Endothelial cell of umbilical vein (primary cell): Measurements from ENCODE around the gene ENPP3. TPM values are rescaled to one million over a fixed set of nuclear protein-coding genes. Genes with fewer than 3 reads are reported as not detected.

Experiments
- BruUV-seq: library from RNA; stranded (reverse); fragments of 400-500 nt; replicated peaks from 2 replicates; lab custom pipeline; 2021; lab: Mats Ljungman, UMichigan
- CTCF ChIA-PET: fragments of 300-600, 350-600 bp; sonication (Branson Sonifier 250); formaldehyde crosslinking; loops from one replicate; lab custom pipeline; 2021; ENCODE audit warnings: antibody characterized with exemption, inconsistent platforms; lab: Charles Lee
- POLR2A ChIA-PET: fragments of 300-600, 350-600 bp; sonication (Branson Sonifier 250); formaldehyde crosslinking; loops from one replicate; lab custom pipeline; 2021; ENCODE audit warnings: antibody characterized with exemption, inconsistent platforms; lab: Charles Lee
- DNase-seq: peaks from one replicate; pipeline ENCODE4 v3.0.0-alpha.2; 2011; ENCODE audit warnings: low read depth, low spot score
- FAIRE-seq: peaks from 2 replicates; lab custom pipeline; 2011; peaks lifted over from hg19 to GRCh38; lab: Jason Lieb, UNC
- H2AFZ ChIP-seq: 2 replicates; pipeline ENCODE4 v1.6.0; 2012; ENCODE audit warnings: low read depth, low read length, control low read depth, inconsistent platforms
- H3K27ac ChIP-seq: 2 replicates; pipeline ENCODE4 v1.5.1; 2011; ENCODE audit warnings: low read depth, mild to moderate bottlenecking, control low read depth, low read length, moderate library complexity; ENCODE audit not compliant: insufficient read depth
- H3K27me3 ChIP-seq, 2 experiments: 2 replicates each; pipeline versions ENCODE4 v1.6.0 to v1.6.1; 2011; ENCODE audit warnings: low read length in 2 of 2, mixed read lengths in 1 of 2; ENCODE audit not compliant: control insufficient read depth in 2 of 2, insufficient read depth in 2 of 2
- H3K36me3 ChIP-seq, 2 experiments: 2 replicates in 1 of 2; 3 replicates in 1 of 2; pipeline ENCODE4 v1.5.1; 2011; ENCODE audit warnings: low read length in 2 of 2, mild to moderate bottlenecking in 1 of 2, moderate library complexity in 1 of 2; ENCODE audit not compliant: control insufficient read depth in 2 of 2, insufficient read depth in 2 of 2; ENCODE audit errors: extremely low read depth in 1 of 2
- H3K4me1 ChIP-seq: 3 replicates; pipeline ENCODE4 v1.5.1; 2011; ENCODE audit warnings: mild to moderate bottlenecking, low read length; ENCODE audit not compliant: control insufficient read depth, insufficient read depth; ENCODE audit errors: extremely low read depth
- H3K4me2 ChIP-seq: 2 replicates; pipeline ENCODE4 v1.6.1; 2011; ENCODE audit warnings: low read length, control low read depth, mixed read lengths; ENCODE audit not compliant: insufficient read depth
- H3K4me3 ChIP-seq, 3 experiments: fragments of 200-600 bp in 1 of 3; sonication (generic), shearing (Covaris generic) in 1 of 3; replicated peaks in 1 of 3; 2 replicates each; pipeline ENCODE4 v1.5.1; 2011 to 2016; ENCODE audit warnings: control low read depth in 3 of 3, low read length in 3 of 3, mild to moderate bottlenecking in 2 of 3, inconsistent platforms in 1 of 3, low read depth in 1 of 3, moderate library complexity in 1 of 3; ENCODE audit not compliant: insufficient read depth in 1 of 3
- H3K79me2 ChIP-seq: 2 replicates; pipeline ENCODE4 v1.6.0; 2012; ENCODE audit warnings: low read length, inconsistent platforms; ENCODE audit not compliant: control insufficient read depth, insufficient read depth
- H3K9ac ChIP-seq: replicated peaks from 2 replicates; pipeline ENCODE3; 2011; ENCODE audit warnings: low read length, control low read depth; ENCODE audit not compliant: insufficient read depth; ENCODE audit errors: extremely low read depth
- H3K9me1 ChIP-seq: replicated peaks from 3 replicates; pipeline ENCODE4 v1.6.0; 2011; ENCODE audit warnings: mild to moderate bottlenecking, low read length; ENCODE audit not compliant: control insufficient read depth, insufficient read depth; ENCODE audit errors: extremely low read depth
- H3K9me3 ChIP-seq: replicated peaks from 2 replicates; pipeline ENCODE4 v1.5.1; 2012; ENCODE audit warnings: low read length, inconsistent platforms; ENCODE audit not compliant: control insufficient read depth, insufficient read depth
- H4K20me1 ChIP-seq: replicated peaks from 2 replicates; pipeline ENCODE3; 2011; ENCODE audit warnings: mild to moderate bottlenecking, low read length; ENCODE audit not compliant: control insufficient read depth, insufficient read depth; ENCODE audit errors: extremely low read depth
- EZH2 ChIP-seq: IDR thresholded peaks from 2 replicates; pipeline ENCODE4 v1.6.1; 2012; ENCODE audit warnings: borderline replicate concordance, low read depth, mild to moderate bottlenecking, moderate library complexity, low read length, inconsistent platforms; ENCODE audit not compliant: severe bottlenecking
- FOS ChIP-seq: IDR thresholded peaks from 2 replicates; pipeline ENCODE4 v1.6.1; 2011; ENCODE audit warnings: mild to moderate bottlenecking, low read length, moderate library complexity, borderline replicate concordance; ENCODE audit not compliant: insufficient read depth
- GATA2 ChIP-seq: IDR thresholded peaks from 2 replicates; pipeline ENCODE4 v1.7.0; 2011; ENCODE audit warnings: low read depth, mild to moderate bottlenecking, moderate library complexity, mixed read lengths, low read length; ENCODE audit not compliant: insufficient read length, insufficient read depth
- JUN ChIP-seq: IDR thresholded peaks from 2 replicates; pipeline ENCODE4 v1.6.1; 2011; ENCODE audit warnings: borderline replicate concordance, low read depth; ENCODE audit not compliant: insufficient read length, insufficient read depth
- MAX ChIP-seq: IDR thresholded peaks from 2 replicates; pipeline ENCODE4 v1.6.1; 2011; ENCODE audit not compliant: insufficient read depth, insufficient read length
- MYC ChIP-seq: IDR thresholded peaks from one replicate; pipeline ENCODE4 v1.6.1; 2011; ENCODE audit warnings: mild to moderate bottlenecking, low read depth, low read length
- POLR2A ChIP-seq: IDR thresholded peaks from 2 replicates; pipeline ENCODE4 v1.6.1; 2012; ENCODE audit warnings: low read depth, mild to moderate bottlenecking, control low read depth, low read length
- POLR2AphosphoS5 ChIP-seq: IDR thresholded peaks from 2 replicates; pipeline ENCODE4 v1.6.1; 2012; ENCODE audit warnings: low read depth, mild to moderate bottlenecking, control low read depth, low read length, moderate library complexity; ENCODE audit not compliant: insufficient read depth
- dilution Hi-C: fragments of 300-500 bp; cut with MboI; formaldehyde crosslinking; loops from one replicate; pipeline ENCODE4 v1.15.0; 2019; ENCODE audit warnings: low sequenced_read_pairs; ENCODE audit not compliant: extremely low pct_ligation_motif_present
- intact Hi-C: fragments of 100-400 bp; cut with micrococcal nuclease; formaldehyde crosslinking; loops from one replicate; pipeline ENCODE4 v1.10.0; 2022
- polyA plus RNA-seq, 4 experiments: library from polyadenylated mRNA; depleted of rRNA in 3 of 4; stranded (reverse) in 3 of 4; unstranded in 1 of 4; fragments of >200 nt; gene quantifications; 2 replicates each; pipeline versions ENCODE4 v1.2.1 to v1.2.3, GENCODE V29; 2011 to 2012; ENCODE audit warnings: missing spikeins in 1 of 4
- total RNA-seq: library from RNA; stranded (reverse); gene quantifications from 2 replicates; pipeline ENCODE4 v1.2.3, GENCODE V29; 2021
- TF ChIP-seq, protein P1 (sequence below), 2 donors: IDR thresholded peaks; 1 replicate in 1 of 2; 2 replicates in 1 of 2; pipeline ENCODE4 v1.5.1; 2011; ENCODE audit warnings: low read length in 2 of 2, mild to moderate bottlenecking in 2 of 2, moderate library complexity in 2 of 2, control low read depth in 1 of 2, inconsistent platforms in 1 of 2, low read depth in 1 of 2; ENCODE audit not compliant: insufficient read depth in 1 of 2; ENCODE audit errors: extremely low read depth in 1 of 2

The ENPP3 gene
- total and polyA plus RNA-seq, 2 donors (not counting 3 experiments of a cell fraction or from before 2014, with no cell fraction given): not detected

GRCh38 chr6:131655387-131655786, 18.3 kb downstream of the ENPP3 start:
- Histone ChIP-seq H3K9me3 (no peaks in the 10 kb centered on the region), H3K79me2 (no peaks in the 10 kb centered on the region), H3K4me1 (peaks cover 9% of the 10 kb centered on the region), H2AFZ (no peak overlapping the region), H3K9me1 (no peaks in the 10 kb centered on the region), H3K9ac (no peak overlapping the region), H4K20me1 (no peaks in the 10 kb centered on the region), H3K27me3 (peaks cover 0 to 2% of the 10 kb centered on the region in 2 experiments), H3K4me2 (no peak overlapping the region), H3K4me3 (no peak overlapping the region), H3K27ac (no peak overlapping the region), H3K36me3 (no peaks in the 10 kb centered on the region)
- dilution Hi-C loops: no loop called here
- intact Hi-C loops: no loop called here
- TF ChIP-seq JUN (no peak), POLR2AphosphoS5 (no peak), MAX (no peak), MYC (no peak)
- TF ChIP-seq, protein P1, sequence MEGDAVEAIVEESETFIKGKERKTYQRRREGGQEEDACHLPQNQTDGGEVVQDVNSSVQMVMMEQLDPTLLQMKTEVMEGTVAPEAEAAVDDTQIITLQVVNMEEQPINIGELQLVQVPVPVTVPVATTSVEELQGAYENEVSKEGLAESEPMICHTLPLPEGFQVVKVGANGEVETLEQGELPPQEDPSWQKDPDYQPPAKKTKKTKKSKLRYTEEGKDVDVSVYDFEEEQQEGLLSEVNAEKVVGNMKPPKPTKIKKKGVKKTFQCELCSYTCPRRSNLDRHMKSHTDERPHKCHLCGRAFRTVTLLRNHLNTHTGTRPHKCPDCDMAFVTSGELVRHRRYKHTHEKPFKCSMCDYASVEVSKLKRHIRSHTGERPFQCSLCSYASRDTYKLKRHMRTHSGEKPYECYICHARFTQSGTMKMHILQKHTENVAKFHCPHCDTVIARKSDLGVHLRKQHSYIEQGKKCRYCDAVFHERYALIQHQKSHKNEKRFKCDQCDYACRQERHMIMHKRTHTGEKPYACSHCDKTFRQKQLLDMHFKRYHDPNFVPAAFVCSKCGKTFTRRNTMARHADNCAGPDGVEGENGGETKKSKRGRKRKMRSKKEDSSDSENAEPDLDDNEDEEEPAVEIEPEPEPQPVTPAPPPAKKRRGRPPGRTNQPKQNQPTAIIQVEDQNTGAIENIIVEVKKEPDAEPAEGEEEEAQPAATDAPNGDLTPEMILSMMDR (IDR thresholded peaks at IDR 0.05; ENCODE audit: extremely low read depth in 1 of 2, insufficient read depth in 1 of 2, low read depth in 1 of 2, low read length in 2 of 2): no peak
- FAIRE-seq (no peak), DNase-seq (no peak)
- ChIA-PET CTCF (interaction anchor here (1.3 to 1.7 kb wide), 3 partner anchors 15 to 40 kb away, joined by 3 to 5 read pairs (median 4); no protein-coding TSS in a partner anchor), POLR2A (no interaction called here)
- BruUV-seq: no TSS peak

- Histone ChIP-seq H3K9ac (no peak overlapping the region), H3K27ac (no peak overlapping the region), H4K20me1 (no peaks in the 10 kb centered on the region), H3K9me3 (no peaks in the 10 kb centered on the region), H2AFZ (no peak overlapping the region), H3K4me1 (peaks cover 12% of the 10 kb centered on the region), H3K9me1 (no peaks in the 10 kb centered on the region), H3K27me3 (peaks cover 0 to 2% of the 10 kb centered on the region in 2 experiments), H3K79me2 (no peaks in the 10 kb centered on the region), H3K4me2 (no peak overlapping the region), H3K36me3 (no peaks in the 10 kb centered on the region), H3K4me3 (no peak overlapping the region)
- no peak for FAIRE-seq
- no peak for DNase-seq
- POLR2A ChIA-PET: no interaction called here
- CTCF ChIA-PET: interaction anchor here (1.3 to 1.7 kb wide), 3 partner anchors 14 to 39 kb away, joined by 3 to 5 read pairs (median 4); no protein-coding TSS in a partner anchor
- dilution Hi-C loops: no loop called here
- BruUV-seq: no TSS peak
- intact Hi-C loops: no loop called here
- TF ChIP-seq GATA2 (no peak), FOS (no peak), JUN (no peak), POLR2A (no peak), MAX (no peak), EZH2 (no peak), POLR2AphosphoS5 (no peak), MYC (no peak)
- TF ChIP-seq, protein P1 (IDR thresholded peaks at IDR 0.05; ENCODE audit: extremely low read depth in 1 of 2, insufficient read depth in 1 of 2, low read depth in 1 of 2, low read length in 2 of 2): no peak
Measured at GRCh38 chr6:131655951-131656350, 18.8 kb downstream of the ENPP3 start.
